GM12865 (cell line): ENCODE data around the gene GRIN2C.

Experiments used
- DNase-seq: peaks from one replicate; pipeline ENCODE4 v3.0.0; 2010; ENCODE audit warnings: low read depth
- H3K4me3 ChIP-seq: 2 replicates; pipeline ENCODE4 v1.5.1; 2011; ENCODE audit warnings: mild to moderate bottlenecking, low read depth, low read length, control low read depth
- CTCF ChIP-seq: IDR thresholded peaks from 2 replicates; pipeline ENCODE4 v1.5.1; 2011; ENCODE audit warnings: low read length, control low read depth, low read depth, inconsistent platforms; ENCODE audit not compliant: insufficient read depth; ENCODE audit errors: missing control alignments

Gene GRIN2C

GRCh38 chr17:74851612-74852236 lies 8.0 kb downstream of the GRIN2C start:
- H3K4me3 ChIP-seq: no peak overlapping the region
- DNase-seq: no peak
- no peak for TF ChIP-seq CTCF

DNA sequence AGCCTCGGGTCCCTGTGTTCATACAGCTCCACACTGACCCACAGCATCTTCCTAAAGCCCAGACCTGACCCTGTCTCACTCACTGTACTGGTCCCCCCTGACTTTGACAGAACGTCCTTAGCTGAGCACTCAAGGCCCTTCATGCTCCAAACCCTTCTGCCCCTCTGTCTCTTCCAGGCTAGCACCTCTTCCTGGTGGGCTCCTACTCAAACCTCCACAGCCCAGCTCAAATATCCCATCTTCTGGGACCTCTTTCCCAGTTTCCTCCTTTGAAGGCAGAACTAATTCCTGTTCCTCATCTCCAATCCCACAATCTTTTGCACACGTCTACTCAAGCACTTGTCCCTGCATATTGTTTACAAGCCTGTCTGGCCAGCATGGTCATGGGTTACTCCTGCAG lies 8.8 kb downstream of the GRIN2C start:
- no peak for TF ChIP-seq CTCF
- no peak for DNase-seq
- no peak overlapping the region for H3K4me3 ChIP-seq

DNA sequence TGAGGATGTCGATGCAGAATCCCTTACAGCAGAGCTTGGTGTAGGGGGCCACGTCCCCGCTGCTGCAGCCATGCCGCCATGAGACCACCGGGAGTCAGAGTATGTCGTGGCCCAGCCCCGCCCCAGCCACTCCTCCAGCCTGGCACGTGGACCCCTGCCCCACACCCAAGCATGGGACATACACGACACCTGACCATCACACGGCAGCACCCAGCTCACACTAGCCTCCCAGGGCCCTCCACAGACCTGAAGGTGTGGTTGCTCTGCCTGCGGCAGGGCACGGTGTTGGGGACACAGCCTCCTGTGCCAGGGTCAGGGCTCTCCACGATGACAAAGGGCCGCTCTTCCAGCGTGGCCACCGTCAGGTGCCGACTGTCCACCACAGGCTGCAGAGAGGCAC lies 9.4 kb downstream of the GRIN2C start:
- TF ChIP-seq CTCF: no peak
- no peak for DNase-seq
- H3K4me3 ChIP-seq: no peak overlapping the region

DNA sequence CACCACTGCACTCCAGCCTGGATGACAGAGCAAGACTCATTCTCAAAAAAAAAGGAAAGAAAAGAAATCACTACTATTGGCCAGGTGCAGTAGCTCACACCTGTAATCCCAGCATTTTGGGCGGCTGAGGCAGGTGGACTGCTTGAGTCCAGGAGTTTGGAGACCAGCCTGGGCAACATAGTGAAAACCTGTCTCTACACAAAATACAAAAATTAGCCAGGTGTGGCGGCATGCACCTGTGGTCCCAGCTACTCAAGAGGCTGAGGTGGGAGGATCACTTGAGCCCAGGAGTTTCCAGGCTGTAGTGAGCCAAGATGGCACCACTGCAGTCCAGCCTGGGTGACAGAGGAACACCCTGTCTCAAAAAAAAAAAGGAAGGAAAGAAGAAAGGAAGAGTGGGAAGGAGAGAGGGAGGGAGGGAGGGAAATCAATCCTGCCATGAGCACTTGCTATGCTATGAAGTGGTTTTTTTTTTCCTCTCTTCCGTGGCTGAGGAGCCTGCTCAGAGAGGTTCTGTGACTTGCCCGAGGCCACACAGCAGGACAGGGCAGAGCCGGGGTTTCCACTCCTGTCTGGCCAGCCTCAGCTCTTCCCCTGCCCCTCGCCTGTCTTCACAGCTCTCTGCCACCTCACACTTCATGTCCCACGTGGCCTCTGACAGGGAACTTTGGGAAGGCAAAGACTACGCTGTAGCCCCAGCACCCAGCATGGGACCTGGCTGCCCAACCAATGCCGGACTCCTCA lies 10.9 kb downstream of the GRIN2C start:
- no peak for TF ChIP-seq CTCF
- no peak for DNase-seq
- H3K4me3 ChIP-seq: no peak overlapping the region

GRCh38 chr17:74846621-74847020 lies 13.1 kb downstream of the GRIN2C start:
- DNase-seq: no peak
- TF ChIP-seq CTCF: no peak

DNA sequence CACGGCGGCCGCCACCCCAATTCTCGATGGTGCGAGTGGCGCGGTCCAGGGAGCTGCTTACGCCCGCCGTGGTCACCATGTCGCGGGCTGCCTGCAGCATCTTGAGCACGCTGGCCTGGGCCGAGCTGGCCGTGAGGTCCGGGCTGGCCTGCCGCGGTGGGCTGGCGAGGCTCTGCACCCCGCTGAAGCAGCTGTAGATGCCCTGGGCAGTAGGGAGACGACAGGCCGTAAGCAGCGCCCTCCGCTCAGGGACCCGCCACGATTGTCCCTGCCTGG lies 16.4 kb downstream of the GRIN2C start:
- H3K4me3 ChIP-seq: no peak overlapping the region
- no peak for TF ChIP-seq CTCF
- DNase-seq: no peak

More at GRCh38 chr17:74846621-74847020, 13.1 kb downstream of the GRIN2C start:
- no peak overlapping the region for H3K4me3 ChIP-seq
